ENCODE data around the gene HUWE1.

GRCh38 chrX:53654376-53654775 is 32.1 kb downstream of the HUWE1 start:
- no peak for TF ChIP-seq CTCF (IDR thresholded peaks at IDR 0.05)
- no peak for TF ChIP-seq POLR2A (IDR thresholded peaks at IDR 0.05)
